IPS-NIHi7 (cell line): ENCODE measurements around the gene EYA2.
A peak's percentile ranks its signal among the peaks of the same experiment; 100 is the strongest.
"Not testable (repeated sequence)": the region's sequence is repeated elsewhere in the genome, so short reads cannot be mapped to it uniquely, and the experiment has no call there.

ENCODE experiments used
- DNase-seq: peaks from one replicate; pipeline ENCODE4 v3.0.0; 2012; ENCODE audit warnings: mixed read lengths; ENCODE audit errors: extremely low spot score

EYA2 gene

DNA sequence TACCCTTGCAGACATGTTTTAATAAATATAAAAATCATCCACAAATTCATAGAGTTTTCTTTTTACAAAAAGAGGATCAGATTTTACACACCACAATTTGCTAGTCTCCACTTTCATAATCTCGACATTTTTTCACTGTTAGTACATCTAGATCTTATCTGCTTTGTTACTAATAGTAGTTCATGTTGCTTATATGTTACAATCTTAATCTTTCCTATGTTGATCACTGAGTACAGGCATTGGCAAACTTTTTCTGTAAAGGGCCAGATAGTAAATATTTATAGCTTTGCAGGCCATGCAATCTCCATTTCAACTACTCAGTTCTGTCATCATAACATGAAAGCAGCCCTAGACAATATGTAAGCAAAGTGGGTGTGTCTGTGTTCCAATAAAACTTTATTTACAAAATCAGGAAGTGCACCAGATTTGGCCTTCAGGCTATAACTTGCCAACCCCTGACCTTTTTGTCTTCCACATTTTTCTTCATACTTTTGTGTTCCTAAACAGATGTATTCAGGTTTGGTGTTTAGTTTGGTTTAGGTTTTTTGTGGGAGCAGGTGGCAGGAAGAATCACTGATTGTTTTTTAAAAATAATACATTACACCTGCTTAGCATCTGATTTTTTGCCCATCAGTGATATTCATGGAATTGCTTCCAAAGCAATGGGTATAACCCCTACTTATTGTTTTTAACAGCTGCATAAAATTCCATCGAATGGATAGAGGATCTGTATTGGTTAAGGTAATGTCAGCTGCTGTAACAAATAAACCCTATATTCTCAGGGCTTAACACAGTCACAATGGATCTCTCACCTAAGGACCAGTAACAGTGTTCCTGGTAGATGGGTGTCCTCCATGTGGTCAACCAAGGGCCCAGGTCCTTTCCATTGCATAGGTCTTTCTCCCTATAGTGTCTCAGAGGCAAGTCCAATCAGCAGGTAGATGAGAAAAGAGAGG lies 61.2 kb downstream of the EYA2 start:
- DNase-seq = no peak

DNA sequence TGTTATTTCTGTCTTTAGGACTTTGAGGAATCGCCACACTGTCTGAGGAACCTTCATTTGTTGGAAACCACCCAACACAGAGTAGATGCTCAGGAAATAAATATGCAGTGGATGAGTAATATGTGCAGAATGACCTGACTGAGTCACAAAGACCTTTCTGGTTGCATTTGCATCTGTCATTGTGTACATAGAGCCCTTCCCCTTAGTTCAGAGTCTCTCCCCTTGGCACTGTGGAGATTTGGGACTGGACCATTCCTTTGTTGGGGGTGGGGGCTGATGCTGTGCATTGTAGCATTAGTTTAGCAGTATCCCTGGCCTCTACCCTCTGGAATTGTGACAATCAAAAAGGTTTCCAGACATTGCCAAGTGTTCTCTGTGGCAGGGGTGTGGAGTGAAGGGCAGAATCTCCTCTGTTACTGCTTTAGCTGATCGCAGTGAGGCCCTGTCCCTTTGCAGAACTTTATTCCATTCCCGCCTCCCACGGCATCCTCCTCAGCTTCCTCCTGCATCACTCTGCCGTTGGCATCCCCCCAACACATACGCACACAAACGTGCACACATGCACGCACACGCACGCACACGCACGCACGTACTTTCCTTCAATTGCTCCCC lies 64.5 kb downstream of the EYA2 start:
- DNase-seq = no peak

DNA sequence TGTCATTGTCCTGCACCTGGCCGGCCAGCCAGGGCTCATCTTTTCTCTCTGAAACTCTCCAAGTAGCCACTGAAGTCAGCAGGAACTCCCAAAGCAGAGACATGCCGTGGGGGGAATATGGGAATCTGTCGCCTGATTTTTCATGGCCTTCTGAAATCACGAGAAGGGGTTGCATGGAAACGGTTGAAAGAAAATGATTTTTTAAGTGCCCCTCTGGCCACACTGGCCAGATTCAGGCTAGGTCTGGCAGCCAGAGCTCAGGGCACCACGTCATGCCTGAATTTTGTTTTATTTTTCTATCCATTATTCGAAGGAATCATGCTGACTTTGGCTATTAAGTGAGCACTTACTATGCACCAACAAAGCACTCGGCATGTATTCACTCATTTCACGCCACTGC lies 65.2 kb downstream of the EYA2 start:
- DNase-seq = no peak

DNA sequence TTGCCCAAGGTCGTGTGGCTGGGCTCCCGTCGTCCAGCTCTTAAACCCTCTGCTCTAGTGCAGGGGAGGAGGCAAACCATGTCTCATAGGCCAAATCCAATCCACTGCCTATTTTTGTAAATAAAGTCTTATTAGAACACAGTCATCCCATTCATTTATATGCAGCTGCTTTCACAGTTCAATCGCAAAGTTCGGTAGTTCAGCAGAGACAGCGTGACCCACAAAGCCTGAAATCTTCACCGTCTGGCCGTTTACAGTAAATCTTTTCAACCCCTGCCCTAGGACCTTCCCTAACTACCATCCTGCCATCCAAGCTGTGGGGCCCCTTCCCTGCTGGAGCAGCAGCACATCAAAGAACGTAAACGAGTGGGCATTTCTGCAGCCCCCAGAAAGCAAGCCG lies 65.9 kb downstream of the EYA2 start:
- no peak for DNase-seq

DNA sequence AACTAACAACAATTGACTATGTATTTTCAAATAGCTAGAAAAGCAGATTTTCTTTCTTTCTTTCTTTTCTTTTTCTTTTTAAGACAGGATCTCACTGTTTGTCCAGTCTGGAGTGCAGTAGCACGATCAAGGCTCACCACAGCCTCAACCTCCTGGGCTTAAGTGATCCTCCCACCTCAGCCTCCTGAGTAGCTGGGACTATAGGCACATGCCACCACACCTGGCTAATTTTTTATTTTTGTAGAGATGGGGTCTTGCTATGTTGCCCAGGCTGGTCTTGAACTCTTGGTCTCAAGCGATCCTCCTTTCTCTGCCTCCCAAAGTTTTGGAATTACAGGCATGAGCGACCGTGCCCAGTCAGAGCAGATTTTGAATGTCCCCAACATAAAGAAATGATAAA lies 67.3 kb downstream of the EYA2 start:
- not testable (repeated sequence) for DNase-seq

DNA sequence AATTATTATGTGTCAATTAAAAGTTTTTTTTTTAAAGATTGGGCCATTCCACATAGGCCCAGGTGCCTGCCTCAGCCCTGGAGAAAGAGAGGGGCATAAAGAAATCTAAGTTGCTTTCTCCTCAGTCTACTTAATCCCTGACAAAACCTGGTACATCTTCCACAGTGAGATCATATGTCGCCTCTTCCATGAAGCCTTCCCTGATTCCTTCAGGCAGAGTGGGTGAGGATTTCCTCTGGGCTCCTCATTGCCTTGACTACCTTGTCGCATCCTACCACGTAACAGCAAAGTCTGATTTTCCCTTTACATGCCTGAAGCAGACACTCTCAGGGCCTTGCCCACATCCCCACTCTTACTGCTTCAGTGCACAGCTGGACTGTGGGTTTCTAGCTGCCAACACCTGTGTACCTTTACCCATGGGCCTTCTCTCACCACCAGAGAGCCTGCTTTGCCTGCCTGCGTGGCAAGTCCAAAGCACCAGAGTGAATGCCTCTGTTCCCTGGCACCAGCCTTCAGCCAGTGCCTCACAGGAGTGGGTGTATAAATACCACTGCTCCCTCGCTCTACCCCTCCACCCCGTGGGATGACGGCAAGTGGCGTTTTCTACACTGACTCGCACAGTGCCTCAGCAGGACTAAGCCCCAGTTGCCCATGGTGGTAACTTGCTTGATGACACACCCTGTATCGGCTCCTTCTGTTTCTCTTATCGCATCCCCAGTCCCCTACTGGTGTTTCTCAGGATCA lies 68.0 kb downstream of the EYA2 start:
- DNase-seq = no peak

DNA sequence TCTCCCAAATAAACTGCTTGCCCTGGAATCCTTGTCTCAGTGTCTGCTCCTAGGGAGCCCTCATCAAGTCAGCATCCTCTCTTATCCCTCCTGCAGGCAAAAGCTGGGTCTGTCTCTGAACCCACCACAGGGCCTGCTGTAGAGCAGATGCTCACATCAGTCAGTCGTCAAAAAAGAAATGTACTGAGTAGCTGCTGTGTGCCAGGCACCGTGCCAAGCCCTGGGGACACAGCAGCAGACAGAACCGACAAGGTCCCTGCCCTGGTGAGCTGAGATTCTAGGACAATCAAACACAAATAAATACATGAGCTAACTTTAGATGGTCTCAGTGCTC lies 68.5 kb downstream of the EYA2 start:
- no peak for DNase-seq

DNA sequence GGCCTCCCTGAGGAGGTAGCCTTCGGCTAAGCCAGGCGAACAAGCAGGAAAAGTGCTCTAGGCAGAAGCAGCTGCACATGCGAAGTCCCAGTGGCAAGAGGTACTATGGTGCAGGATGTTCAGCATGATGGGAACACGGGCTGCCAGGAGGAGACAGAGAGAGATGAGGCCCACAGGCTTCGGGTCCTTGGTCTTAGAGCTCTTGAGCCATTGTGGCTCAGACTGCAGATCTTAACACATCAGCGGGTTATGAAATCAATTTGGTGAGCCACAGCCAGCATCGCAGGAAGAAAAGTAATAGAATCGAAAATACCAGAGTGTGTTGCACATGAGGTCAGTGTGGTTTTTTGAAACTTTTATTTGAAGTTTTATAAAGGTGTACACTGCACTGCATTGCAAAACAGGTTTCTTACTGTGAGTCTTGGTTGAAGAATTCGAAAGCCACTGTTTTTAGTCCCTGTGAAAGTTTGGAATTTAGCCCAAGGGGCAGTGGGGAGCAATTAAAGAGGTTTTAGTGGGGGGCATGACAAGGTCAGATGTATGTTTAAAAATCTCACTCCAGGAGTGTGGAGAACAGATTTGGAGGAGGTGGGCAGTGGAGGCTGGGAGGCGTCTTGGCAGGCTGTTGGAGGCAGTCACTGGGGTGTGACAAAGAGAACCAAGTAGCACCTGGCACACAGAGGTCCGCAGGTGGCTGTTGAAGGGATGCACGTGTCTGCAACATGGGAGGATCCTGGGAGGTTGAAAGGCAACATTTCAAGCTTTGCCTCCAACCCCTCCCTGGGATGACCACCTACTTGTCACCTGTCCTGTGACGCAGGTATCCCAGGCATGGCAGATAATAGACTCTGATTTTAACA lies 69.3 kb downstream of the EYA2 start:
- no peak for DNase-seq

DNA sequence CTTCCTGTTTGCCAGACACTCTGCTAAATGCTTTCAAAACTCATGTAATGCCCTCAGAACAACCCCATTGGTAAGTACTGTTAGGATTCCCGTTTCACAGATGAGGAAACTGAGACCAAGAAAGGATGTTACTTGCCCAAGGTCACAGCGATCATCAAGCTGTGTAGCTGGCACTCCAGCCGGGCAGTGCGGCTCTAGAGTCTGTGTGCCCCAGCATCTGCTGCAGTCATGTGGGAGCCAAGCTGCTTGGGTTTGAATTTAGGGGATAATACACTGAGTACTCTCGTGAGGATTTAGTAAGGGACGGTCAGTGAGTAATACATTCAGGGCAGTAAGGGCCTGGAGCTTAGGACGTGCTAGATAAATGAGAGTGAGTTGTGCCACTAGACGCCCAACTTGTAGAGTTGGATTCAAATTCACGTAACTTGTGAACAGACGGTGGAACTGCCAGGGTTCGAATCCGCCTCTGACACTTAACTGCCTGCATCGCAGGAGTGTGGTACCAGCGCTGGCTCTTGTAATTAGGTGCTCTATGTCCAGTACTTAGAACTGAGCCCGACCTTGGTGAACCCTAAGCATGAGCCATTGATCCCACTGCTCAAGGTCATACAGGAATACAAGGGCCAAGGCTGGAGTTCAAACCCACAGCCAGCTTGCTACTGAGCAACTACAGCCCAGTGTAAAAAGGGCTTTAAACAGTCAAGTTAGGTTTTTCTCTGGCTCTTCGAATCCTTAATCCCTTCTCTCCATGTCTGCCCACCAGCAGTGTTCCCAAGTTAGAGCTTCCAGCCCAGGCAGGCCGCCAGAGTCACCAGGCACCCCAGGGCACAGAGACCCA lies 70.2 kb downstream of the EYA2 start:
- no peak for DNase-seq

DNA sequence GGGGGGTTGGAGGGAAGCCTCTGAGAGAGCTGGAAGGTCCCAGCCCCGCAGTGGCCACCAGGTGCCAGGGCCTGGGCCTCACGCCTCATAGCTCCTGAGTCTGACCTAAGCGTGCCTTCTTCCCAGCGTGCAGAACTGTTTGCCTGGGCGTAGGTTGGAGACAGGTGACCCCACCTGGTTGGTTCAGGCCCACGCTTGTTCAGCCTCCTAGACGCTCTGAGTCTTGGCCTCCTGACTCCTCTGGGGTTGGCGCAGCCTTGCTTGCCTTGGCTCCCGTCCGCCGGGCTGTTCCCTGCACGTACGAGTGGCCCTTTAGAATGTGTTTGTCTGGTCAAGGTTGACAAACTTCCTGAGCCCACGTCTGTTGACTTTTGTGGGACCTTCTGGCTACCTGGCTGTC lies 70.8 kb downstream of the EYA2 start:
- DNase-seq = no peak

DNA sequence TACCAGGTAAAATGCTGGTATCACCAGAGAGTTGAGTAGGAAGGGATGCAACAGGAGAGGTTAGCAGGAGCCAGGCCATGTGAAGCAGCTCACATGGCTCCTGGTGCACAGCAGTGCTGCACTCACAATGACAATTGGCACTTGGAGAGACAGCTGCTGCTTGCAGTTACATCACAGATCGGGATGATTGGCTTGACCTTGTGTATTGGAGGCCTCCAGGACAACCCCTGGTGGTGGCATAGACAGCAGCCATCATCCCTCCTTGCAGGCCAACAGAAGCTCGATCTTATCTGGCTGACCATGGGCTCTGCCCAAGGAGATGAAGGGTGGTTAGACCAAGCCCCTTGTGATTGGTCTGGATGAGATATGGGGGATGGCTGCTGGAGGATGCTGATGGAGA lies 73.0 kb downstream of the EYA2 start:
- no peak for DNase-seq

DNA sequence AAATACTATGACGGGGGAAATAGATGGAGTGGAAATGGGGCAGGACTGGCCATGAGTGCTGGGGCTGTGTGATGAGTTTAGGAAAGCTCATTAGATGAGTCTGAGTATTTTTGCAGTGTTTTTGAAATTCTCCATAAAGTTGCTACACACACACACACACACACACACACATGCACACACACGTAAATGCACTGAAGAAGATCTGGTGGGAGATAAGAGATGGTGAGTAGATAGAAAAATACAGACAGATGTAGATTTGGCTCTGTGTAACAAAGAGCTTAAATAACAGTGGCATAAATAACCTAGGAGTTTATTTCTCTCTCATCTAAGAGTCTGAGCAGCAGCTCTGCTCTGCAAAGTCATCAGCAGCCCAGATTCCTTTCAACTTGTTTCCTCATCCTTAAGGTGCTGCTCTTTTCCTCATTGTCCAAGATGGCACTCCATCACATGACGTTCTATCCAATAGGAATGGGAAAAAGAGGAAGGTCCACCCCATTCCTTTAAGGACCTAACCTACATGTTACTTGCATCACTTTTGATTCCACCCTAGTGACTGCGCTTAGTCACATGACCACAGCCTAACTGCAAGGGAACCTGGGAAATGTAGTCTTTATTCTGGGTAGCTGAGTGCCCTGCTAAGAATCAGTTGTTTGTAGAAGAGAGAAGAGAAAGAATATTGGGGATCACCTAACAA lies 76.4 kb downstream of the EYA2 start:
- peak; percentile 94 for DNase-seq

DNA sequence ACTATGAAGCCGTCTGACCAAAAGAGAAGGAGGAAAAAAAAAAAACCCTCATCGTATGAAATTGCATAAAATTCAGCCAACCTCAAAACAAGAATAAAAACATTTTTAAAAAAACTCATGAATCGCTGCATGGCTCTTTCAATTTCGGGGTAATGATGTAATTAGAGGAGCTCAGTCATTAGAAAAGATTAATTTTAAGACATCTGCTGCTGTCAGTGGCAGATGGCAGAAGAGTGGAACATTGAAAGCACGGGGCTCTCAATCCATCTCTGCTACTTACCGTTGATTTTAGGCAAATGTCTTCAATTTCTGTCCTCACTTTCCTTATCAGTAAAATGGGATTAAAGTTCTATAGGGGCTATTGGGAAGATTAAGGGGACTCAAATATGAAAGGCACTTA lies 79.1 kb downstream of the EYA2 start:
- DNase-seq = no peak

DNA sequence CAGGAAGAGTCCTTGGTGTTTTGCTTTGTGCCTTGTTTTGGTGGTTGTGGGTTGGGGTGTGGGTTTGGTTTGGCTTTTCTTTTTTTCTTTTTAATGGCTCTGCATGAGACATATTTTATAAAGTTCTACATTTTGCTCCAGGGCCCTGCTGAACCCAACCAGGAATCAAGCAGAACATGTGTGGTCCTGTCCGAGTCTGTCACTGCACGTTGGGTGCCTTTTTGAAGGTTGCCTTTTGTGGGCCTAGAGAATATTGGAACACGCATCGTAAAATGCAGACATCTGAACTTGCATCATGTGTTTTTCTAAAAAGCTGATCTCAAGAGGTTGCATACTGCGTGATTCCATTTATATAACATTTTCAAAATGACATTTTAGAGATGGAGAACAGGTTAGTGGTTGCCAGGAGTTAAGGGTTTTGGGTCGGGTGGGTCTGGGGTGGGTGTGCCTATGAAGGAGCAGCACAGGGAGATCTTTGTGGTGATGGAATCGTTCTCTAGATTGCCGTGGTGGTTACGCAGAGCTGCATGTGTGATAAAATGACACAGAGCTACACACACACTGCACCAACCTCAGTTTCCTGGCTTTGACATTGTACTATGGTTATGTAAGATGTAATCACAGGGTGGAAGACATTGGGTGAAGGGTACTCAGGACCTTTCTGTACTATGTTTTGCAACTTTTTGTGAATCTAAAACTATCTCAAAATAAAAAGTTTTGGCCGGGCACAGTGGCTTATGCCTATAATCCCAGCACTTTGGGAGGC lies 80.2 kb downstream of the EYA2 start:
- no peak for DNase-seq

DNA sequence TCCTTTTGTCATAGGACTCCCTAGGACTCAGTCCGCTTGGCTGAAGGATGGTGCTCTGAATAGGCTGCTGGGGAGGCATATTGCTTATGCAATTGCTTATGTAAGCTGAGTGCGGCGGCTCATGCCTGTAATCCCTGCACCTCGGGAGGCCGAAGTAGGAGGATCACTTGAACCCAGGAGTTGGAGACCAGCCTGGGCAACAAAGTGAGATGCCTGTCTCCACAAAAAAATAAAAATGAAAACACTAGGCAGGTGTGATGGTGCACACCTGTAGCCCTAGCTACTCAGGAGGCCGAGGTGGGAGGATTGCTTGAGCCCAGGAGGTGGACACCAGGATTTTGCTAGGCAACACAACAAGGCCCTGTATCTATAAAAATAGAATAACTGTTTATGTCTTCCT lies 81.3 kb downstream of the EYA2 start:
- no peak for DNase-seq

DNA sequence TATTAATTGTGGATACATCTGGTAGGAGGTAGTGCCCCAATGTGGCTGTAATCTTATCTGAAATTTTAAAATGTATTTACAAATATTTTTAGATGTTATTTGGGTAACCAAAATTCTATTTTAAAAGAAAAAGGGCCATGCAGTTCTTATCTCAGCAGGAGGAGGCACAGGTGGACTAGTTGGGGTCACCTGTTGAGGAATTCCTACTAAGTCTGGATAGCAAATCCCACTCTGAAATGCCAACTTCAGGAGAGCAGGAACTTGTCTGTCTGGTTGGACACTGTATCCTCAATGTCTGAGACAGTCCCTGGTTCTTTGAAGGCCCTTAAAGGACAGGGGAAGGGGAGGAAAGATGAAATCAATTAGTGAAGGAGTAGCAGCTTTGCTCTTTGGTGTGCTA lies 82.6 kb downstream of the EYA2 start:
- no peak for DNase-seq

DNA sequence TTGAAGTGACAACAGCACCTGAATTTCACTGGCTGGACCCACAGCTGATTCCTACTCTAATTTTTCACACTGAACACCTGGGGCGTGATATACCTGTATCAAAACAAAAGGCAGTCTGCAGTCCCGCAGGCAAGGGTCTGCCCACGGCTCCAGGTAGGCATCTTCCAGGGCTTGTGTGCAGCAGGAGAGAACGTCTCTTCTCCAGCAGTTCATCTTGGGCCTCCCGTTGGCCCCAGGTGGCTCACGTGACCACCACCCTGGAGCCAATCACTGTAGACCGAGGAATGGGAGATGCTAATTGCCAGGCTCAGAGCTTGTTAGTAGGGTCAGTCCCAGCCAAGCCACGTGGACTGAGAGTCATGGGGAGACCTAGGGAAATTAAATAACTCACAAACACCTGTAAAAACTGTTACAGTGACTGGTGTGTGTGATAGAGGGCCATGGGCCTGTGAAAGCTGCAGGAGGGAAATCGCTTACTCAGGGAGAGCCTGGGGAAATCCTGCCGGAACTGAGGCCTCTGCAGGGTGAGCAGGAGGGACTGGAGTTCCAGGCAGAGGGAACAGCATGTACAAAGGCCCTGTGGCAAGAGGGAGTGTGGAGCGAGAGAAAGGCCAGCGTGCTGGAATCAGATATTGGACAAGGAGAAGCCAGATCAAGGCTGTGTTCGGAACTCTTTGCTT lies 83.4 kb downstream of the EYA2 start:
- DNase-seq = no peak

DNA sequence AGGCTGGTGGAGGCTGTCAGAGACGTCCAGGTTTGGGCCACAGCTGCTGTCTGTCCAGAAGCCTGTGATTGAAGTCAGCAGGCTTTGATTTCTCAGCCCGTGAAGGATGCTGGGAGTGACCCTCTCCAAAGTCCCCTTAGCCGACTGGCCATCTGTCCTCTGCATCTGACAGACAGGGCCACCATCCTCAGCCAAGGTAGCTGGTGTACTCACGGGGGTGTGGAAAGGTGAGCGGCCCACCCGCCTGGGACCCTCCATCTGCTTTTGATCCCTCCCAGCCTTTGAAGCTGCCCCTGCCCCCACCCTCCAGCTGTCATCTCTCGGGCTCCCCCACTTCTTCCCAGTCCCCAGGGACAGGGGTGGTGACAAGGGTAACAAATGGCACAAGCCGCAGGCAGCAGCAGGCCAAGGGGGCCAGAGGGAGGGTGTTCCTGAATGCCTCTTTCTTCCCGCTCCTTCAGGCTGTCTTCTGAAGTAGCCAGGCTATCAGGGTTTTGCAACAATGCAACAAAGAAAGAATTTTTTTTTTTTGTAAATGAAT lies 84.4 kb downstream of the EYA2 start:
- no peak for DNase-seq
